ENCODE results near the gene PALM.

Gene PALM

GRCh38 chr19:676007-676338, 32.8 kb upstream of the PALM start:
- Histone ChIP-seq H3K4me3 (ENCODE audit: control insufficient read depth in 1 of 7, extremely low read depth in 1 of 7, insufficient read depth in 4 of 7, low read depth in 2 of 7, low read length in 6 of 7) (peak overlapping the region in 1 of 7 experiments; percentile 13), H3K27ac (ENCODE audit: insufficient read depth in 1 of 2, low read depth in 1 of 2, low read length in 2 of 2, poor library complexity in 1 of 2, severe bottlenecking in 2 of 2) (no peak overlapping the region), H3K4me1 (ENCODE audit: control extremely low read depth in 1 of 4, control insufficient read depth in 4 of 4, insufficient read depth in 4 of 4, low read length in 3 of 4) (peaks cover 0 to 25% (median 19%) of the 10 kb centered on the region in 4 experiments), H3K9me3 (ENCODE audit: control extremely low read depth in 1 of 5, control insufficient read depth in 4 of 5, insufficient read depth in 2 of 5, low read depth in 1 of 5, low read length in 4 of 5) (no peaks in the 10 kb centered on the region), H3K36me3 (ENCODE audit: control insufficient read depth in 4 of 4, insufficient read depth in 4 of 4, low read length in 3 of 4) (no peaks in the 10 kb centered on the region), H3K27me3 (replicated peaks in 2 of 5; ENCODE audit: control insufficient read depth in 4 of 5, insufficient read depth in 5 of 5, low read length in 4 of 5) (peaks cover 0 to 33% (median 10%) of the 10 kb centered on the region in 5 experiments)
- ChIA-PET CTCF (interaction anchor here (1.0 to 1.3 kb wide), 3 partner anchors 9 to 32 kb away, joined by 3 to 5 read pairs (median 3); partner anchors contain the start of gene PALM), POLR2A (no interaction called here)
- DNase-seq = no peak
- WGBS (ENCODE audit: insufficient coverage) = 7% methylated on average over 17 of the region's 31 CpGs

- Histone ChIP-seq H3K4me1 (ENCODE audit: control extremely low read depth in 1 of 4, control insufficient read depth in 4 of 4, insufficient read depth in 4 of 4, low read length in 3 of 4) (peaks cover 0 to 30% (median 24%) of the 10 kb centered on the region in 4 experiments), H3K9me3 (ENCODE audit: control extremely low read depth in 1 of 5, control insufficient read depth in 4 of 5, insufficient read depth in 2 of 5, low read depth in 1 of 5, low read length in 4 of 5) (no peaks in the 10 kb centered on the region), H3K27ac (ENCODE audit: insufficient read depth in 1 of 2, low read depth in 1 of 2, low read length in 2 of 2, poor library complexity in 1 of 2, severe bottlenecking in 2 of 2) (no peak within 1 kb of the TSS), H3K4me3 (ENCODE audit: control insufficient read depth in 1 of 7, extremely low read depth in 1 of 7, insufficient read depth in 4 of 7, low read depth in 2 of 7, low read length in 6 of 7) (peak within 1 kb of the TSS in 1 of 7 experiments; percentile 13), H3K36me3 (ENCODE audit: control insufficient read depth in 4 of 4, insufficient read depth in 4 of 4, low read length in 3 of 4) (no peaks in the 10 kb centered on the region), H3K27me3 (replicated peaks in 2 of 5; ENCODE audit: control insufficient read depth in 4 of 5, insufficient read depth in 5 of 5, low read length in 4 of 5) (peaks cover 0 to 33% (median 10%) of the 10 kb centered on the region in 5 experiments)
- CTCF ChIA-PET = interaction anchor here (1.0 to 2.5 kb wide), 4 partner anchors 7 to 63 kb away, joined by 3 to 6 read pairs (median 3); no protein-coding TSS in a partner anchor
- DNase-seq = no peak
- POLR2A ChIA-PET = interaction anchor here (0.7 kb wide), 1 partner anchor 27 kb away, joined by 3 read pairs; no protein-coding TSS in a partner anchor
- WGBS (ENCODE audit: insufficient coverage) = 9% methylated on average over 50 of the region's 63 CpGs
These were observed 32.2 kb upstream of the PALM start, which contains the start of gene FSTL3 for GRCh38 chr19:676339-677105. Gene FSTL3, plus strand, starts transcription at chr19:676392. Its CDS starts 32 bp downstream, at chr19:676424.

GRCh38 chr19:677201-677600, 31.5 kb upstream of the PALM start:
- 25% methylated on average over 3 of the region's 15 CpGs for WGBS (ENCODE audit: insufficient coverage)
- Histone ChIP-seq H3K9me3 (ENCODE audit: control extremely low read depth in 1 of 5, control insufficient read depth in 4 of 5, insufficient read depth in 2 of 5, low read depth in 1 of 5, low read length in 4 of 5) (no peaks in the 10 kb centered on the region), H3K4me1 (ENCODE audit: control extremely low read depth in 1 of 4, control insufficient read depth in 4 of 4, insufficient read depth in 4 of 4, low read length in 3 of 4) (peaks cover 0 to 34% (median 27%) of the 10 kb centered on the region in 4 experiments), H3K36me3 (ENCODE audit: control insufficient read depth in 4 of 4, insufficient read depth in 4 of 4, low read length in 3 of 4) (no peaks in the 10 kb centered on the region), H3K4me3 (ENCODE audit: control insufficient read depth in 1 of 7, extremely low read depth in 1 of 7, insufficient read depth in 4 of 7, low read depth in 2 of 7, low read length in 6 of 7) (no peak overlapping the region), H3K27ac (ENCODE audit: insufficient read depth in 1 of 2, low read depth in 1 of 2, low read length in 2 of 2, poor library complexity in 1 of 2, severe bottlenecking in 2 of 2) (no peak overlapping the region), H3K27me3 (replicated peaks in 2 of 5; ENCODE audit: control insufficient read depth in 4 of 5, insufficient read depth in 5 of 5, low read length in 4 of 5) (peaks cover 0 to 33% (median 10%) of the 10 kb centered on the region in 5 experiments)
- peak in 1 of 3 donors; percentile 37 for DNase-seq
- CTCF ChIA-PET = interaction anchor here (1.0 to 2.5 kb wide), 4 partner anchors 8 to 62 kb away, joined by 3 to 6 read pairs (median 3); no protein-coding TSS in a partner anchor
- POLR2A ChIA-PET = interaction anchor here (0.7 to 1.2 kb wide), 2 partner anchors 14 to 27 kb away, joined by 3 read pairs; partner anchors contain the start of gene RNF126

GRCh38 chr19:677601-678436, 30.9 kb upstream of the PALM start:
- no peak overlapping the region for H3K4me3 ChIP-seq (ENCODE audit: control insufficient read depth in 1 of 7, extremely low read depth in 1 of 7, insufficient read depth in 4 of 7, low read depth in 2 of 7, low read length in 6 of 7)
- no peak for DNase-seq
- peaks cover 0 to 2% (median 0%) of the 10 kb centered on the region in 4 experiments for H3K36me3 ChIP-seq (ENCODE audit: control insufficient read depth in 4 of 4, insufficient read depth in 4 of 4, low read length in 3 of 4)
- no peaks in the 10 kb centered on the region for H3K9me3 ChIP-seq (ENCODE audit: control extremely low read depth in 1 of 5, control insufficient read depth in 4 of 5, insufficient read depth in 2 of 5, low read depth in 1 of 5, low read length in 4 of 5)
- WGBS (ENCODE audit: insufficient coverage) = 93% methylated on average over 18 of the region's 22 CpGs
- POLR2A ChIA-PET = interaction anchor here (0.7 to 1.2 kb wide), 2 partner anchors 15 to 26 kb away, joined by 3 read pairs; partner anchors contain the start of gene RNF126
- H3K27ac ChIP-seq (ENCODE audit: insufficient read depth in 1 of 2, low read depth in 1 of 2, low read length in 2 of 2, poor library complexity in 1 of 2, severe bottlenecking in 2 of 2) = no peak overlapping the region
- H3K4me1 ChIP-seq (ENCODE audit: control extremely low read depth in 1 of 4, control insufficient read depth in 4 of 4, insufficient read depth in 4 of 4, low read length in 3 of 4) = peaks cover 0 to 34% (median 27%) of the 10 kb centered on the region in 4 experiments
- CTCF ChIA-PET = interaction anchor here (1.0 to 2.5 kb wide), 4 partner anchors 9 to 62 kb away, joined by 3 to 6 read pairs (median 3); no protein-coding TSS in a partner anchor
- peaks cover 0 to 33% (median 10%) of the 10 kb centered on the region in 5 experiments for H3K27me3 ChIP-seq (replicated peaks in 2 of 5; ENCODE audit: control insufficient read depth in 4 of 5, insufficient read depth in 5 of 5, low read length in 4 of 5)

DNA sequence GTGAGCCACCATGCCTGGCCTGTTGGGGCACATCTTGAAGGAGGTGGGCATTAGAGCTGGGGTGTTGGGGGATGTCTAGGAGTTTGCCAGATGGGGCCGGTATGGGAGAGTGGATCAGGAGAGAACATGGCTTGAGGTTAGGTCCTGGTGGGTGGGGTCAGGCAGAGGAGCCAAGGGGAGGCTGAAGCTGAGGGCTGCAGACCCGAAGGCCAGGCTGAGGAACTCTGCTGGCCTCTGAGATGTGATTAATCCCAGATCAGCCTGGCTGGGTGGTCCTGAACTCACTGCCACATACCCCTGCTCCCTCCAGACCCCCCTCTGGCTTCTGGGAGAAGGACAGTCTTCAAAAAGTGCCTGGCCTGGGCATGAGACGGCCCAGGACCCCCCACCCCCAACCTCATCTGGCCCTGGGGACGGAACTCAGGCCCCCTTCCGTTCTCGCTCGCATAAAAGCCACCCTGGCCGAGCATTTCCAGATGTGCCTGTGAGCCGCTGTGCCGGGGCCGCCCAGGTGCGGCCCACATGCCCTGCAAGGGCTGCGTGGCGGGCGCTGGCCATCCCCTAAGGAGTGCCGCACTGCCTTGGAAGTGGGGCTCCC, 29.8 kb upstream of the PALM start:
- peaks cover 0 to 34% (median 27%) of the 10 kb centered on the region in 4 experiments for H3K4me1 ChIP-seq (ENCODE audit: control extremely low read depth in 1 of 4, control insufficient read depth in 4 of 4, insufficient read depth in 4 of 4, low read length in 3 of 4)
- CTCF ChIA-PET = interaction anchor here (0.9 to 2.5 kb wide), 8 partner anchors 9 to 102 kb away, joined by 3 to 16 read pairs (median 3); partner anchors contain the start of genes PALM and PRSS57
- no peak for DNase-seq

More for the DNA sequence above, 29.8 kb upstream of the PALM start:
- Histone ChIP-seq H3K9me3 (ENCODE audit: control extremely low read depth in 1 of 5, control insufficient read depth in 4 of 5, insufficient read depth in 2 of 5, low read depth in 1 of 5, low read length in 4 of 5) (no peaks in the 10 kb centered on the region), H3K36me3 (ENCODE audit: control insufficient read depth in 4 of 4, insufficient read depth in 4 of 4, low read length in 3 of 4) (peaks cover 0 to 2% (median 0%) of the 10 kb centered on the region in 4 experiments), H3K4me3 (ENCODE audit: control insufficient read depth in 1 of 7, extremely low read depth in 1 of 7, insufficient read depth in 4 of 7, low read depth in 2 of 7, low read length in 6 of 7) (peak overlapping the region in 4 of 7 experiments; percentile 69 to 74 (median 71)), H3K27ac (ENCODE audit: insufficient read depth in 1 of 2, low read depth in 1 of 2, low read length in 2 of 2, poor library complexity in 1 of 2, severe bottlenecking in 2 of 2) (peak overlapping the region in 1 of 2 experiments; percentile 34), H3K27me3 (replicated peaks in 2 of 5; ENCODE audit: control insufficient read depth in 4 of 5, insufficient read depth in 5 of 5, low read length in 4 of 5) (peaks cover 0 to 33% (median 10%) of the 10 kb centered on the region in 5 experiments)
- WGBS (ENCODE audit: insufficient coverage) = 97% methylated on average over 10 of the region's 16 CpGs
- POLR2A ChIA-PET = interaction anchor here (0.8 to 2.6 kb wide), 3 partner anchors 9 to 26 kb away, joined by 3 to 20 read pairs (median 3); no protein-coding TSS in a partner anchor
